ENCODE results near the gene HPS1. TPM values are rescaled to one million over a fixed set of nuclear protein-coding genes. Genes with fewer than 3 reads are reported as not detected.

HPS1 gene
- total RNA-seq, 1 experiment from 2014 or later: 47.4 TPM

- H3K79me2 ChIP-seq (ENCODE audit: insufficient read depth, low read length): no peaks in the 10 kb centered on the region
- H3K27ac ChIP-seq (ENCODE audit: insufficient read length, low read depth, low read length): no peak overlapping the region
- H3K27ac Mint-ChIP-seq: no peak overlapping the region; a peak in 1 of 7 replicates
- H3K4me3 Mint-ChIP-seq: no peak overlapping the region
- no peak overlapping the region for H2BK20ac ChIP-seq (ENCODE audit: low read depth, low read length, poor library complexity, severe bottlenecking)
- H3K18ac ChIP-seq (ENCODE audit: insufficient read length, low read depth, low read length): no peak overlapping the region
- no peak overlapping the region for H4K8ac ChIP-seq (replicated peaks; ENCODE audit: insufficient read length, low read depth, low read length)
- TF ChIP-seq CTCF (conservative IDR thresholded peaks at IDR 0.05): no peak
- H2AK5ac ChIP-seq (ENCODE audit: insufficient read length, low read length): no peak overlapping the region
- no peaks in the 10 kb centered on the region for H3K79me1 ChIP-seq (ENCODE audit: insufficient read depth, low read depth, low read length, poor library complexity, severe bottlenecking)
- no peak overlapping the region for H3K4ac ChIP-seq (ENCODE audit: low read depth, low read length)
- H3K27me3 ChIP-seq (ENCODE audit: insufficient read depth, low read length): no peaks in the 10 kb centered on the region
- no peaks in the 10 kb centered on the region; the same call in 1 of the 2 replicates for H3K4me1 ChIP-seq (ENCODE audit: insufficient read depth, low read length)
- H3K23ac ChIP-seq (ENCODE audit: insufficient read length, low read depth, low read length): no peak overlapping the region
- H2BK12ac ChIP-seq (ENCODE audit: insufficient read length, low read depth, low read length): no peak overlapping the region
- no peak overlapping the region for H3T11ph ChIP-seq (ENCODE audit: low read length)
- H2BK15ac ChIP-seq (ENCODE audit: low read depth, low read length): no peak overlapping the region
- no peak overlapping the region for H2AFZ ChIP-seq (ENCODE audit: low read length)
- H3K36me3 Mint-ChIP-seq (ENCODE audit: insufficient read depth in 1 of 3, low read depth in 3 of 3): peaks cover 0 to 2% (median 0%) of the 10 kb centered on the region in 3 experiments; a peak in 3 of 7 replicates
- H3K56ac ChIP-seq (ENCODE audit: insufficient read length, low read depth, low read length): no peak overlapping the region
- H2BK5ac ChIP-seq (ENCODE audit: insufficient read length, low read length): no peak overlapping the region
- no peak overlapping the region for H3K4me2 ChIP-seq (ENCODE audit: insufficient read depth, insufficient read length, low read length)
- H3K23me2 ChIP-seq (ENCODE audit: insufficient read length, low read depth, low read length, poor library complexity, severe bottlenecking): no peaks in the 10 kb centered on the region
- H2BK120ac ChIP-seq (ENCODE audit: low read depth, low read length, poor library complexity, severe bottlenecking): no peak overlapping the region
- WGBS (ENCODE audit: extremely low coverage, insufficient read length, low lambda C conversion rate): no CpG with 5 or more reads among the region's 5 CpGs
- peaks cover 2 to 3% of the 10 kb centered on the region in 2 experiments; a peak in 4 of 5 replicates for H3K9me3 Mint-ChIP-seq
- H3K14ac ChIP-seq (ENCODE audit: insufficient read depth, low read length): no peak overlapping the region
- H3K9me3 ChIP-seq (ENCODE audit: control insufficient read depth, low read depth, low read length): no peaks in the 10 kb centered on the region
- H3K9ac ChIP-seq (ENCODE audit: extremely low read depth, insufficient read length, low read length): no peak overlapping the region
- H4K5ac ChIP-seq (ENCODE audit: insufficient read length, low read depth, low read length): no peak overlapping the region
- no peaks in the 10 kb centered on the region for H3K27me3 Mint-ChIP-seq (ENCODE audit: low read depth)
- no peak for DNase-seq
- no peaks in the 10 kb centered on the region for H4K20me1 ChIP-seq (ENCODE audit: control insufficient read depth, insufficient read depth, insufficient read length)
- no peak overlapping the region for H4K91ac ChIP-seq (ENCODE audit: insufficient read length, low read depth, low read length)
- peaks cover 8 to 9% of the 10 kb centered on the region in 2 experiments for H3K4me1 Mint-ChIP-seq
Measured at GRCh38 chr10:98382691-98383101, 64.0 kb downstream of the HPS1 start.
